ENCODE measurements around the gene PIWIL4.

Gene PIWIL4

DNA sequence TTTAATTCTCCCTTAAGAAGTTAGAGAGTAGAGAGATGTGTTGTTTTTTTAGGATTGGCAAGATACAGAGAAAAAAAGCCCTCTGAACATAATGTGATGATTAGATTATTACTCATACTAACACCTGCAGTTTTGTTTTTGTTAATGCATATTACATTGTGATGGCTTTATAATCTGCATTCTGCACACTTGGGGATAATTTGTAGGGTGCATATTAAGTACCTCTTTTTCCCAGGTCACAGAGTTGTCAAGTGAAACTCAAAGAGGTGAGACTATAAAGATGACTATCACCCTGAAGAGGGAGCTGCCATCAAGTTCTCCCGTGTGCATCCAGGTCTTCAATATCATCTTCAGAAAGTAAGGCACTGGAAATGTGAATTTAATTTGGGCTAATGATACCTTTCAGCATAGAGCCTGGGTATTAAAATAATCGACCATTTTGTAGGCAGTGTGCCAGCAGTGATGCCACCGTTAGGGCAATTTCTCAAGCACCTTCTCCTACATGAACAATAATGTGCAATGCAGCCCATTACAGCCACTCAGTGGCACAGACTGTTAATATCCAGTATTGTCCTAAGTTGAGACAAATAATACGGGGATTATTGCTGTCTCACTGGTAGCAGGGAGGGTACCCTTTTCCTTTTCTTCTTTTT, 16.2 kb downstream of the PIWIL4 start:
- no peaks in the 10 kb centered on the region for H3K9me3 ChIP-seq (ENCODE audit: severe bottlenecking)
- H3K27me3 ChIP-seq (ENCODE audit: insufficient read depth, low read depth, severe bottlenecking): no peaks in the 10 kb centered on the region
- TF ChIP-seq, protein P1, sequence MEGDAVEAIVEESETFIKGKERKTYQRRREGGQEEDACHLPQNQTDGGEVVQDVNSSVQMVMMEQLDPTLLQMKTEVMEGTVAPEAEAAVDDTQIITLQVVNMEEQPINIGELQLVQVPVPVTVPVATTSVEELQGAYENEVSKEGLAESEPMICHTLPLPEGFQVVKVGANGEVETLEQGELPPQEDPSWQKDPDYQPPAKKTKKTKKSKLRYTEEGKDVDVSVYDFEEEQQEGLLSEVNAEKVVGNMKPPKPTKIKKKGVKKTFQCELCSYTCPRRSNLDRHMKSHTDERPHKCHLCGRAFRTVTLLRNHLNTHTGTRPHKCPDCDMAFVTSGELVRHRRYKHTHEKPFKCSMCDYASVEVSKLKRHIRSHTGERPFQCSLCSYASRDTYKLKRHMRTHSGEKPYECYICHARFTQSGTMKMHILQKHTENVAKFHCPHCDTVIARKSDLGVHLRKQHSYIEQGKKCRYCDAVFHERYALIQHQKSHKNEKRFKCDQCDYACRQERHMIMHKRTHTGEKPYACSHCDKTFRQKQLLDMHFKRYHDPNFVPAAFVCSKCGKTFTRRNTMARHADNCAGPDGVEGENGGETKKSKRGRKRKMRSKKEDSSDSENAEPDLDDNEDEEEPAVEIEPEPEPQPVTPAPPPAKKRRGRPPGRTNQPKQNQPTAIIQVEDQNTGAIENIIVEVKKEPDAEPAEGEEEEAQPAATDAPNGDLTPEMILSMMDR (IDR thresholded peaks at IDR 0.05; ENCODE audit: low read depth, low read length): no peak
- no peak overlapping the region for H3K27ac ChIP-seq
- no peak for DNase-seq
- no peak overlapping the region for H3K4me3 ChIP-seq (ENCODE audit: low read depth, low read length)
- no peaks in the 10 kb centered on the region for H3K36me3 ChIP-seq

DNA sequence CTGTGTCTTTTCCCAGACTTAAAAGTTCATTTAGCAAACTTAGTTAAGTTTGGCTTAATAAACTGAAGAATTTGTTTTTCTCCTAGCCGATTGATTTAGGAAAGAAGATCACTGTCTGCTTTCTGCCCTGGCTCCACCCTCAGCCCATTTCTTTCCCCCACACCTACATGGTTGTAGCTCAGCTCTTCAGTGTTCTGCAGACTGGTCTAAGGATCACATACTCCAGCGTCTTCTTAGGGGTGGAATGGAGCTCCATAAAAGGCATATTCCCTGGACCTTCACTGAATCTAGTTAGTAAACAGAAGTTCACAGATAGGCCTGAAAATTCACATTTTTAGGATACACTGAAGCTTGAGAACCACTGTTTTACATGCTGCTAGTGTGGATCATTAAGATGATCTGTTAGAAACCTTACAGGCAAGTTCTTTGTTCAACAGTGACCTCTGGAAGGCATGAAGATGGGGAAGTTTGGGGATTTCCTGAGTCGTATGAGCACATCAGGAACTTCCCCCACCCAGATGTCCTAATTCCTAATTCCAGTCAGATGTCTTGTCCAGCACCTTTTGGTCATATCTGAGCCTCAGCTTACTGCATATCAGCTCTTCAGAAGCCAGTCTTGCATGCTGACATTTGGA, 16.8 kb downstream of the PIWIL4 start:
- Histone ChIP-seq H3K36me3 (no peaks in the 10 kb centered on the region), H3K4me3 (ENCODE audit: low read depth, low read length) (no peak overlapping the region), H3K27ac (no peak overlapping the region), H3K27me3 (ENCODE audit: insufficient read depth, low read depth, severe bottlenecking) (no peaks in the 10 kb centered on the region), H3K9me3 (ENCODE audit: severe bottlenecking) (no peaks in the 10 kb centered on the region)
- TF ChIP-seq, protein P1 (IDR thresholded peaks at IDR 0.05; ENCODE audit: low read depth, low read length): no peak
- no peak for DNase-seq

DNA sequence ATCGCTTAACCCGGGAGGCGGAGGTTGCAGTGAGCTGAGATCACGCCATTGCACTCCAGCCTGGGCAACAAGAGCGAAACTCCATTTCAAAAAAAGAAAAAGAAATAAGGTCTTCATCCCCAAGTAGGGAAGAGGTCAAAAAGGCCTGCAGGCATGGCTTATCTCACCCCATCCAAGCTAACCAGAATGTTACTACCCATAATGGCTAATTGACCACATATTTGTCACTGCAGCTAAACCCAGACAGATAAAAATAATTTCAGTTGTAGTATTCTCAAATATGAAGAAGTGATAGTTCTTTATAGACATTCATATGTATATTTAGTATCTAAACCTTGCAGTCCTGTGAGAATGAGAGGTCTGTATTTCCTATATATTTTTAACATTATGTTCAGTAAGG, 17.8 kb downstream of the PIWIL4 start:
- TF ChIP-seq, protein P1 (IDR thresholded peaks at IDR 0.05; ENCODE audit: low read depth, low read length): no peak
- Histone ChIP-seq H3K4me3 (ENCODE audit: low read depth, low read length) (no peak overlapping the region), H3K27me3 (ENCODE audit: insufficient read depth, low read depth, severe bottlenecking) (no peaks in the 10 kb centered on the region), H3K27ac (no peak overlapping the region), H3K36me3 (no peaks in the 10 kb centered on the region), H3K9me3 (ENCODE audit: severe bottlenecking) (no peaks in the 10 kb centered on the region)
- DNase-seq: no peak

DNA sequence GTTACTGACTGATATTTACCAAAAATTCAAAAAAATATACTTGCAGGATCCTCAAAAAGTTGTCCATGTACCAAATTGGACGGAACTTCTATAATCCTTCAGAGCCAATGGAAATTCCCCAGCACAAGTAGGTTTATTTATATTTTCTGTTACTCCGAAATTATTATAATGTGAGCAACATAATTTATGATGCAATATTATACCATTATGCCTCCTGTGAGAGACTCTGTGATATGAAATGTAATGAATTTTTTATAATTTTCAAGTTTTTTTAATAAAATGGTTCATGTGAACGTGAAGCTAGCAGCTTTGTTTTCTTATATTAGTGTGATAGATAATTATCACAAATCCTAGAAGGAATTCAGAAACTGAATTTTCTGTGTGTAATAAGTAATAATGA, 18.2 kb downstream of the PIWIL4 start:
- H3K27me3 ChIP-seq (ENCODE audit: insufficient read depth, low read depth, severe bottlenecking): no peaks in the 10 kb centered on the region
- no peak for DNase-seq
- TF ChIP-seq, protein P1 (IDR thresholded peaks at IDR 0.05; ENCODE audit: low read depth, low read length): no peak
- H3K27ac ChIP-seq: no peak overlapping the region
- H3K36me3 ChIP-seq: no peaks in the 10 kb centered on the region
- H3K4me3 ChIP-seq (ENCODE audit: low read depth, low read length): no peak overlapping the region
- no peaks in the 10 kb centered on the region for H3K9me3 ChIP-seq (ENCODE audit: severe bottlenecking)

DNA sequence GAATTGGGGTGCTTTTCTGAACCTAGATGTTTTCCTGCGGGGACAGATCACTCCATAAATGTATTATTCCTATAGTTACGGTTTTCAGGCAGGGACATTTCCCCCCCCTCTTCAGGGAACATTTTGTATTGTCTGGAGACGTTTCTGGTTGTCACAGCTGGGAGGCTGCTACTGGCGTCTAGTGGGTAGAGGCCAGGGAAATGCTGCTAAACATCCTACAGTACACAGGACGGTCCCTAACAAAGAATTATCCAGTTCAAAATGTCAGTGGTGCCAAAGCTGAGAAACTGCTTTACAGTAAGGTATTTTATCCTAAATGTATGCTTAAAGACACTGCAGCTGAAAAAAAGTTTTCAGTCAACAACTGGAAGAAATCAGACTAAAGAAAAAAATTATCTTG, 19.4 kb downstream of the PIWIL4 start:
- TF ChIP-seq, protein P1 (IDR thresholded peaks at IDR 0.05; ENCODE audit: low read depth, low read length): no peak
- no peak overlapping the region for H3K4me3 ChIP-seq (ENCODE audit: low read depth, low read length)
- H3K27me3 ChIP-seq (ENCODE audit: insufficient read depth, low read depth, severe bottlenecking): no peaks in the 10 kb centered on the region
- no peaks in the 10 kb centered on the region for H3K36me3 ChIP-seq
- H3K27ac ChIP-seq: peak overlapping the region; percentile 39
- no peaks in the 10 kb centered on the region for H3K9me3 ChIP-seq (ENCODE audit: severe bottlenecking)
- no peak for DNase-seq
